Lung microvascular endothelial cell (primary cell): ENCODE results near the gene GSS. TPM values are rescaled to one million over a fixed set of nuclear protein-coding genes. Genes with fewer than 3 reads are reported as not detected.

Source experiments
- DNase-seq, 2 donors: peaks; one replicate each; pipeline versions ENCODE4 v3.0.0 to v3.0.0-alpha.2; 2010; ENCODE audit warnings: low read depth in 2 of 2
- total RNA-seq: library from RNA; depleted of rRNA; stranded (reverse); fragments of >200 nt; gene quantifications from 2 replicates; pipeline ENCODE4 v1.2.1, GENCODE V29; 2014

Gene GSS
- total RNA-seq, 1 donor from 2014 or later, result 61.1 TPM

DNA sequence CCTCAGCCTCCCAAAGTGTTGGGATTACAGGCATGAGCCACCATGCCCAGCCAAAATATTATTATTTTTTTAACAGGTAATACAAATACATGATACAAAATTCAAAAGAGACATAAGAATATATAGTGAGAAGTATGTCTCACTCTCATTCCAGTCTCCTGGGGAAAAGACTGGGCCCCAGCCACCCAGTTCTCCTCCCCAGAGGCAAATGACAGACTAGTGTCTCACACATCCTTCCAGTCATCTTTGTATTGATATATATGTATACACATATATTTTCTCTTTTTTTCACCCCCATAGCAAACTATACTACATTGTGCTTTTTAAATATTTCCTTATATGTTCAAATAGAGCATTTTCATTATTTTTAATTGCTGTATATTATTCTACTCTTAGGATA is 8.3 kb downstream of the GSS start:
- no peak for DNase-seq

DNA sequence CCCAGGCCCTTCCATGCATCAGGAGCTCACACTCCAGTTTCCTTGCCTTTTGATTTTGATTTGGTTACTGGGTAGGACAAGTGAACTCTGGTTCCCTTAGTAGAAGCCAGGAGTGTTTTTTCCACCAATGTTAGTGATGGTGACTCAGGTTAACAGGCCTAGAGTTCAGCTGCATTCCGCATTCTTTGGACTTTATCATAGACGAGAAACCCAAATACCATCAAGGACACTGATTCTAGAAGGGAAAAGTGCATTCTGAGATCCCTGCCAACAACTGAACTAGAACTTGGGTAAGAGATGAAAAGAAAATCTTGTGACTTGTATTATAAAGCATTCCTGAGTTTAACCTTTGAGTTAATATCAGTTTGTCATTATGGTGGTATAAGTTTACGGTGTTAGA is 8.9 kb downstream of the GSS start:
- no peak for DNase-seq

DNA sequence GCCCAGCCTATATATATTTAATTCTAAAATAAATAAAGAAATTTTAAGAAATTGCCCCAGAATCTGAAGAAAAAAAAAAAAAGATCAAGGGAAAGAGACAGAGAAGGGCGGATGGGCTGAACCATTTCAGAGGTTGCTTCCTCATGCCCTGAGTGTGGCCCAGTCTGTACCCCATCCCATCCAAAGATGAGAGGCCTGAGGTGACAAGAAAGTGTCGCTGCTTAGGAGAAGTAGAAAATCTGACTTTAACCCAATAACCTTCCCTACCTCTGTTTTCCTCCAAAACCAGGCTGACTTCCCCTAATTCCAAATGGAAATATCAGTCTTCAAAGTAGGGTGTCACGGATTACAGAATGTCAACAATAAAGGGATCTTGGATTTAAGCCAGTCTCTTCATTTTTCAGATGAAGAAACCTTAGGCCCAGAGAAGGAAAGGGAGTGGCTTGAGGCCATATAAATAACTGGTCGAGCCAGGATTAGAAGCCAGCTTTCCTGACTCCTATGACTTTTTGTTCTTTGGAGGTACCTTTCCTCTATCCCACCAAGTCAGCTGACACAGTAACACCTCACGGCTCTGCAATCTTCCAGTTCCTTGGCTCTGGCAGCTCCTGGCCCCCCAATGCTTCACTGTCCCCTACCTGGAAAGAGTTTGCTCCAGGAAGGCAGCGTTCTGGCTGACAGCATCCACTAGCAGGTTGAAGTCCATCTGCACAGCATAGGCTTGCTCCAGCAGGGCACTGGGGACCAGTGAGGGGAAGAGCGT is 10.1 kb downstream of the GSS start:
- DNase-seq, result peak in 1 of 2 donors; percentile 28

DNA sequence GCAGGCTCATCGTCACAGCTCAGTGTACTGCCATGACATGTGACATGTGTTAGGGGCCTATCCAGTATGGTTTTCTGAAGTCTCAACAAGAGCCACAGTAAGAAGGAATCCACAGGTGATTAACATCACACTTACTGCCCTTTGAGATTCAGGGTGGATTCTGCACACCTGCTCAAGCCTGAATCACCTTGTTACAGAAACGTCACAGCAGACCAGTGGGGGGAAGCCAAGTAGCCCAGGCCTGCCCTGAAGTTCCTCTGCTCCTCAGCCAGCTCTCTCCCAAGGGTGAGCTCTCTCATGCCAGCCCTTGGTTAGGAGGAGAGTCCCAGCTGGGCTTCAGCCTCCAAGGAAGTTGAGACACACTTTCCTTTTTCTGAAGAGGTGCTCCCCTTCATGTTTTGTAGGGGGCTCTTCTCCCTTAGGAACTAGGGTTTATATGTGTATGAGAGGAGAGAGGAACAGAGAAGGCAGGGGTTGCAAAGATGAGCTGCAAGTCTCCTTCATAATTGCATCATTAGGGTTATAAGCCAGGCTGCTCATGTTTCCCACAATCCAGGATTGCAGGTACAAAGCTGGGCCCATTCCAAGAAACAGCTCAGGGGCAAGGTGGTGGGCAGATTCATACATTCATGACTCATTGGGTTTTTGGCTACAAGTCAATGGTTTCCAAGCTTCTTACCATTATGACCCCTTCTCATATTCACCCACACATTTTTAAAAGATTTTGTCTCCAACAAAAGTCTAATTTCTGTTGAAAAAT is 11.6 kb downstream of the GSS start:
- DNase-seq, result no peak

DNA sequence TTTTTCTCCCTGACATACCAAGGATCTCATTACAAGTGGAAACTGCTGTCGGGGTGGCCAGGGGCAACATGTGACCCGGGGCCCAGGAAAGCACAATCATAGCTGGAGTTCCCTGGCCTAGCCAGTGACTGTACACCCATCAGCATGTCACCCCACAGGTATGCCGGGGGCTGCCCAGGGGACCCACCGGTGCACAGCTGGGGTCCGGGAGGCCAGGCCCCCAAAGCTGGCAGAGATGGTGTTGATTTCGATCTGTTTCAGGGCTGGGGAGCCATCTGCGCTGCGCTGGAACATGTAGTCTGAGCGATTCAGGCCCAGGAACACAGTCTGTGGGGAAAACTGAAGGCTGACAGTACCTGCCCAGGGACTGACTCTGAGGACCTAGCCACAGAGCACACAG is 13.3 kb downstream of the GSS start:
- no peak for DNase-seq

DNA sequence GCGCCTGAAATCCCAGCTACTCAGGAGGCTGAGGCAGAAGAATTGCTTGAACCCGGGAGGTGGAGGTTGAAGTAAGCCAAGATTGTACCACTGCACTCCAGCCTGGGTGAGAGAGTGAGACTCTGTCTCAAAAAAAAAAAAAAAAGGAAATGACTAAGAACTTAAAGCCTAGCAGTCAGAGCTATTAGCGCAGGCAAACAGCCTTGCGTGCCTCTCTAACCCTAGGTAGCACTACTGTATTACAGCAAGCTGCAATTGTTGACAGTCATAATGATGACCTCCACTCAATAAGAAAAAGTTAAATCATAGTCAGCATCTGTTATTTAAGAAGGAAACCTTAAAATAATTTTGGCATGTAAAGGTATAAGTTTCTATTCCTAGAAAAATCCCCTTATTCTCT is 14.4 kb downstream of the GSS start:
- peak in 1 of 2 donors; percentile 83 for DNase-seq

DNA sequence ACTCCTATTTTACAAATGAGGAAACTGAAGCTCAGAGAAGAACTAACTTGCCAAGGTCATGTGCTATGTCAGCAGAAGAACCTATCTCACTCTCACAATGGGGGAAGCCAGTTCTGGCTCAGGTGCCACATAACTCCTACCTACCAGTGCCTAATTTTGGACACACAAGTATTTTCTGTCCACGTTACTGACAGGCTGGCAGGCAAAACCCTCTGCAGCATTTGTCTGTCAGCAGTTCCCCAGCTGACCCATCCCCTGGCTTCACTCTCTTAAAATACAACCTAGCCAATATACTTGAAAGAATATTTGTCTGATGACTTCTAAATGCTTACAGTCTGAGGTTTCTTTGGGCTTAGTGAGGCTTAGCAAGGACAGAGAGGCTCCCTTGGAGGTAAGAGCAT is 15.5 kb downstream of the GSS start:
- DNase-seq, result no peak

DNA sequence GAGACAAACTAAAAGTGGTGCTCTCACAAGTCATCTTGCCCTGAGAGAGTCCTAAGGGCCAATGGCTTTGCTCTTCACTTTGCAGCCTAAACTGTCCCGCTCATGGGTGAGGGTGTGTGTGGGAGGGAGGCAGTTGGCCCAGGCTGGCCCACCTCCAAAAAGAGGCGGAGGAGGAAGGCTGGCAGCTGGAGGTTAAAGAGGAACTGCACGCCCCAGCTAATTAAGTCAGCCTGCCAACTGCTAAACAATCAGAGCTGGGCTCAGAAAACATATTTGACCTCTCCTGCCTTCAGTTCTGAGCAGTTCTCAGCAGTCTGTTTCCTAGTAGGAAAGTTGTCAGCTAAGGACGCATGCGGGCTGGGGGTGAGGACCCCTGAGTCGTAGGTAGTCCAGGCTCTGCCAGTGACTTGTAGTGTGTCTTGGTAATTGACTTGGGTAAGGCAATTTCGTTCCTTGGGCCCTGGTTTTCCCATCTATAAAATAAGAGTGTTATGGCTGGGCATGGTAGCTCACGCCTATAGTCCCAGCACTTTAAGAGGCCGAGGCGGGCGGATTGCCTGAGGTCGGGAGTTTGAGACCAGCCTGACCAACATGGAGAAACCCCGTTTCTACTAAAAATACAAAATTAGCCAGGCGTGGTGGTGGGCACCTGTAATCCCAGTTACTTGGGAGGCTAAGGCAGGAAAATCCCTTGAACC is 17.0 kb downstream of the GSS start:
- DNase-seq, result peak; percentile 8 to 51

DNA sequence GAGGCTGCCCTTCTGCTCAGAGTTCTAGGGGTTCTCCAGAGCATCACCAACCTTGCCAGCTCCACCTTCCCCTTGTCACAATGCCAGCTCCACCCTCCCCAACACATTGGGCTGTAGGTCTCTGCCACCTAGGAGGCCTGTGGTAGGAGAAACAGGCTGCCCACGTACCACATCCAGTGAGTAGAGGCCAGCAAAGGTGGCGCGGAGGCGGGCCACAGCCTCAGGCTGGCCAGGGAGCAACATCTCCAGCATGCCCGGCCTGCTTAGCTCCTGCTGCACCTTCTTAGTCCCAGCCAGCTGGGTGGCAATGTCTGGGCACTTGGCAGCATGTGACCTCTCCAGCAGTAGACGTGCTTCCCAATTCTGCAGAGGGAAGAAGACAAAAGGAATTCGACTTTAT is 23.8 kb downstream of the GSS start:
- no peak for DNase-seq

DNA sequence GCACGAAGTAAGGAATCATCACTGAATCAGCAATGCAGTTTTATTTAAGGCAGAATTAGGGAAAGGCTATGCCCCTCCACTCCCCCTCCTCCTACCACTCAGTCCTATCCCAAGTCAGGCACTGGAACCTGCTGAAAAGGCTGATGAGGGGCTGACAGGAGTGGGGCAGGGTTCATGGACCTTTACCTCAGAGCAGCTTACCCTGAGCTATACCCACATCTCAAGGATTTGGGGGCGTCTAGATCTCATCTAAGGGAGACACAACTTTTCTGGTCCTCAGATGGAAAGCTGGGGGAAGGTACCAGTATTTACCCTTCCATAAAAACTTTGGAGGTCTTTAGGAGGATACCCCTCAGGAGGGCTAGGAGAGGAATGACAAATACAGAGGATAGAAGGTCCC is 27.2 kb downstream of the GSS start:
- DNase-seq, result no peak

DNA sequence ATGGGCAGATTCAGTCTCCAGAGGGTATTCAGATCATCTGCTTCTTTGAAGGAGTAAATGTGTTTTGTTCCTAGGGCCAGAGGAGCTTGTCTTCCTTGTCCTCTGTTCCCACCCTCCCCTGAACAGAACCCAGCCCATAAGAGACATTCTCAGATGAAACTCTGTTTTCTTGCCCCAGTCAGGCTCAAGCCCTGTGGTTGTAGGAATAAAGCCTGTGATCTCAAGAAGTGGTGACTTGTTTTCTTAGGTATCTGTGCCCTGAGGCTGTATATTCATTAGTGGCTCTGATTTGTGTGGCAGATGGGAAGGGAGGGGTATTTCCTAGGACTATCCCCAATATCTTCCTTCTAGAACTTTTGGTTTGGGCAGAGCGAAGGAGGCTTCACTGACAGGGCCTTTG is 27.9 kb downstream of the GSS start:
- no peak for DNase-seq

DNA sequence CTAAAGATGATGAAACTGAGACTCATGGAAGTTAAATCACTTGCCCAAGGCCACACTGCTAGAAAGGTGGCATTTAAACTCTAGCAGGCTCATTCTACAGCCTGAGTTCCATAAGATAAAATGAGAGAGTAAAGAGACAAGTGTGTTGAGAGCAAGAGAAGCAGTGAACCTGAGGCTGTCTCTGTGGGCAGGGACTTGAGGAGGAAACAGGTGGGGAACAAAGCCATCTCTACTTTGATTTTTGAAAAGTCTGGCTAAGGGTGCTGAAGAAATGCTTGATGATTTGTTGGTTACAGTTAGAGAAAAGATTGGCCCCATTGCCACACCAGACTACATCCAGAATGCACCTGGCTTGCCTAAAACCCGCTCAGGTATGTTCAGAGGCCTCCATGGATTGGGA is 29.0 kb downstream of the GSS start:
- DNase-seq, result no peak

DNA sequence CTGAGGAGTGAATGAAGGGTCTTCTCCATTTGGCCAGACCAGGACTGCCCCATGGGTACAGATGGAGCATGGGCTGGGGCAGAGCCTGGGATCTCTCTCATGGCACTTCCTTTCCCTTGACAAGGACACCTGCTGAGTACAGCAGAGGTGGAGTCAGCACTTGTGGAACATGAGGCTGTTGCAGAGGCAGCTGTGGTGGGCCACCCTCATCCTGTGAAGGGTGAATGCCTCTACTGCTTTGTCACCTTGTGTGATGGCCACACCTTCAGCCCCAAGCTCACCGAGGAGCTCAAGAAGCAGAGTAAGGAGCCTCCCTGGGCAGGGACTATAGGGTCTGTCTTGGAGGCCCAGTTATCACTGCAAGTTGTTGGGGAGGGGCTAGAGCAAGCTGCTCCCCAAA is 29.6 kb downstream of the GSS start:
- DNase-seq, result no peak

DNA sequence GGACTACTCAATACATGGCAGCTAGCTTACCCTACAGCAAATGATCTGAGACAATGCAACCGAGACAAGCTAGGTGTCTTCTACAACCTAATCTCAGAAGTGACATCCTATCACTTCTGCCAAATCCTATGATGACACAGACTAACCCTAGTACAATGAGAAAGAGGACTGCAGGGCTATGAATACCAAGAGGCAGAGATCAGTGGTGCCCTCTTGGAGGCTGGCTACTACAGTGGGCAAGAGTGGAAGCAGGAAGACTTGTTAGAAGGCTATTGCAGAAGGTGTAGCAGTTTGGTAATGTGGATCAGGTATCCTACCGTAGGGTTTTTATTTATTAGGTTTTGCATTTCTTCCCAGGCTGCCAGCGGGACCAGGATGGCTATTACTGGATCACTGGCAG is 30.3 kb downstream of the GSS start:
- DNase-seq, result no peak

DNA sequence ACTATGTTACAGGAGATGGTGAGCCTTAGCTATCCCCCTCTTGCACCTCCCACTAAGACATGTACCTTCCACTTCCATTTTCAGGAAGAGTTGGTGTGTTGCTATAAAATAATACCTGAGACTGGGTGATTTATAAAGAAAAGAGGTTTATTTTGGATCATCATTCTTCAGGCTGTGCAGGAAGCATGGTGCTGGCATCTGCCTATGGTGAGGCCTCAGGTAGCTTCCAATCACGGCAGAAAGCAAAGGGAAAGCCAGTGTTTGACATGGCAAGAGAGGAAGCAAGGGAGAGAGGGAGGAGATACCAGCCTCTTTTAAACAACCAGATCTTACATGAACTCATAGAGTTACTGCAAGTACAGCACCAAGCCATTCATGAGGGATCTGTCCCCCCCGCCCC is 32.2 kb downstream of the GSS start:
- no peak for DNase-seq

DNA sequence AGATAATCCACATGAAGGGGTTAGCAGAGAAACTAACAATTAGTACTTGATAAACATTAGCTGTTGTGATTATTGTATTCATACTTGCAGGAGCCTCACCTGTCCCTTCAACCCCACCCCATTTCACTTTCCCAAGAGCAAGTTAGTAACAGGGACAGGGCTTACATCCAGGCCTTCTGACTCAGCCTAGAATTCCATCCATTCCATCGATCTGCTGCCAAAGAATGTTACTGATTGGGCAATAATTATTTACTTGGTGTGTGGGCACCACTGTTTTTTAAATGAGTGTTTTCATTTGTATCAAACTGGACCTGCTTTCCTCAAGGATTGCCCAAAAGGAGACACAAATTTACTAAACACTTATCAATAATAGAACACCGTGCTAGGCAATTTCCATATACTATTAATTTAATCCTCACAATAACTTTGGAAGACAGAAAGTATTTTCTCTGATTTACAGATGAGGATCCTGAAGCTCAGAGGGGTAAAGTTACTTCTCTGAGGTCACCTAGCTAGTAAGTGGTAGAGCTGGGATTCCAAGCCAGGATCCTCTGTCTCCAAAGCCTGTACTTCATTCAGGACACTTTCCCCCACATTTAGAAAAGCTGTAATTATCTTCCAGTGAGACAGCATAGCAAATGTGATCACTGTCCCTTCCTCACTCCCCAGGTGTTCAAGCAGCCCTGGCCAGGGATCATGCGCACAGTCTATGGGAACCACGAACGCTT is 32.8 kb downstream of the GSS start:
- DNase-seq, result peak; percentile 25 to 67

DNA sequence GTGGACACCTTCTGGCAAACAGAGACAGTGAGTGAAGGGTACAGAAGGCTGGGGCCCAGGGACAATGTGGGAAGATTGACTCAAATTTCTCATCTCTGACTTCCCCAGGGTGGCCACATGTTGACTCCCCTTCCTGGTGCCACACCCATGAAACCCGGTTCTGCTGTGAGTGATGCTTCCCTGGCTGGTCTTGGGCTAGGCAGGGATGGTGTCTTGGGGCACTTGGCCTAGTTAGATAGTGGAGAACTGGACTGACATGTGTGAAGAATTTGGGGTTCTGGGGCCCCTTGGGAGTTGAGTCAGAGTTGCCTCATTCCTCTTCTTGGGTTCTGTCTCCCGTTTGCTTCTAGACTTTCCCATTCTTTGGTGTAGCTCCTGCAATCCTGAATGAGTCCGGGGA is 34.2 kb downstream of the GSS start:
- DNase-seq, result no peak

DNA sequence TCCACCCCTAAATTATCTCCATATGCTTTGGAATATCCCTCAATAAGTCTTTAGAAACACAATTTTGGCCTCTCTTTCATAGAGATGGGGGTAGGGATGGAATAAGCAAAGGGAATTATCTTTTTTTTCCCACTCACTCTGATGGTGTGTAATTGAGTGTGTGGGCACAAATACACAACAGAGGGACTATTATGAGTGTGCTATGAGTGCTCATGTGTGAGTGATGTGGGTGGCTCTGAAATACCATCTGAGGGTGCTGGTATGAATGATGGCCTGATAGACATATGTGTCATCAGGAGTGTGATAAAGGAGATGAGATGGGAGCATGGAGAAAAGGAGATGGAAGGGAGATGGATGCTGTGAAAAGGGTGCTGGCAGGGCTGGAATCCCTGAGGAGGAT is 35.6 kb downstream of the GSS start:
- no peak for DNase-seq

DNA sequence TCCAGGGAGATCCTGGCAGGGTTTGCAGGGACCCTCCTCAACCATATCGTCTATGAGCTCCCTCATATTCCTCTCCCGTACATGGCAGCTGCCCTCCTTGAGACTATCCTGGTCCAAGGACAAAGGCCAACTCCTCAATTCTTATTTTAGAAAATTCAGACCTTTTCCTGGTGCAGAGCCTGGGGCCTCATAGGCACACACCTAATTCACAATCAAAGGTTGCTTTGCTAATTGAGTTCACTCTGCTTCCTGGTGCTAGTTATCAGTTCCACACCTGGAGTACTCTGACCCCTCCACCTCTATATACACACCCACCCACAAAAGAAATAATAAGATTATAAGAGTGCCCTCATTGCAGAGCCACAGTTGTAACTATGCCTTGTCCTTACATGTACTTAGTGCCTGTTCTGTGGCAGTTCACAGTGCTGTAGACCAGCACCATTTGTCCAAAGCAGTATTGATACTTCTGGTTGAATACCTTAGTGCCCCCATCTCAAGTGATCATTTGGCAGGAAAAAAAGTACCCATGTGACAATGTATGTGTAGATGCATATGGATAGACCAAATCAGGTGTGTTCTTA is 38.7 kb downstream of the GSS start:
- DNase-seq, result no peak

DNA sequence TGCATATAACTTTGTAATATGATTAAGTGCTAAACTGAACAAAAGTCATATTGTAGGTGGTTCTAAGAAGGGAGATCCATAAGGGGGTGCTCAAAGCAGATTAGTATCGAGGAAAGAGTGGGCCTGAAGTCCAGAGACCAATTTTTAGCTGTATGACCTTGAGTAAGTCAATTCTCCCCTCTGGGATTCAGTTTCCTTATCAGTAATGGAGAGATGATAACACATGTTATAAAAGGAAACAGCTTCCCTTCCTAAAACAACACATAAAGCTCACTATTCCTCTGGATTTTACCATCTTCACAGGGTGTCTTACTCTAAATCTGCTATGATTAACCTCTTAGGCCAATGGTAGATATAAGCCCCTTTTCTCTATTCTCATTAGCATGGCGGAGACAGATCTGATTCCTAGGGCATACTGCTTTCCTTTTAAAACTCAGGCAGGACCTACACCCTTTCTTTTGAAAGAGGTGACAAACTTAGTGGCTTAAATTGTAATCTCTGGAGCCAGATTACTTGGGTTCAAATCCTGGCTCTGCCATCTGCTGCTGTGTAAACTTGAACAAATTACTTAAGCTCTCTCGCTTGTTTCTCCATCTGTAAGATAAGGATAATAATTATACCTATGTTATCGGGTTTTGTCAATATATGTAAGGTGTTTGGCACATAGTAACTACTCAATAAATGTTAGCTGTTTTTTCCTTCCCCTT is 39.7 kb downstream of the GSS start:
- DNase-seq, result no peak

DNA sequence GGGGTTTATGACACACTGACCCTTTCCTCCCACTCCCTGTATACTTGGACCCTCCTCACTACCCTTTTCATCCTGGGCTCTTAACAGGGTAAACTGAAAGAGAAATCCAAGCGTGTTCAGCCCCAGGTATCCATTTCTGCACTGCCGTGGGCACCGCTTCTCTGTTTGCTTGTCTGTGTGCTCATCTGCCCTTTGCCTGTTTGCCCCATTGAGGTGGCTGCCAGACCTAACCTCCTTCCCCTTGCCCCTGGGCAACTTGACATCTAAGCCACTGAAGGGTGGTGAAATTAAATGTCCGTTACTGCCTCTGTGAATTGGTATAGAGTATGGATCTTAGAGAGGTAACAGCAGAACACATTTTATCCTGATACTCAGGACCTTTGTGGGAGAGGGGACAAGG is 40.5 kb downstream of the GSS start:
- DNase-seq, result no peak
